Measurements from ENCODE around the gene ADCY9. TPM values are rescaled to one million over a fixed set of nuclear protein-coding genes. Genes with fewer than 3 reads are reported as not detected.
A peak's percentile ranks its signal among the peaks of the same experiment; 100 is the strongest.
"Not testable (repeated sequence)": the region's sequence is repeated elsewhere in the genome, so short reads cannot be mapped to it uniquely, and the experiment has no call there.

The ADCY9 gene
- total RNA-seq, 1 experiment from 2014 or later: 7.1 TPM

DNA sequence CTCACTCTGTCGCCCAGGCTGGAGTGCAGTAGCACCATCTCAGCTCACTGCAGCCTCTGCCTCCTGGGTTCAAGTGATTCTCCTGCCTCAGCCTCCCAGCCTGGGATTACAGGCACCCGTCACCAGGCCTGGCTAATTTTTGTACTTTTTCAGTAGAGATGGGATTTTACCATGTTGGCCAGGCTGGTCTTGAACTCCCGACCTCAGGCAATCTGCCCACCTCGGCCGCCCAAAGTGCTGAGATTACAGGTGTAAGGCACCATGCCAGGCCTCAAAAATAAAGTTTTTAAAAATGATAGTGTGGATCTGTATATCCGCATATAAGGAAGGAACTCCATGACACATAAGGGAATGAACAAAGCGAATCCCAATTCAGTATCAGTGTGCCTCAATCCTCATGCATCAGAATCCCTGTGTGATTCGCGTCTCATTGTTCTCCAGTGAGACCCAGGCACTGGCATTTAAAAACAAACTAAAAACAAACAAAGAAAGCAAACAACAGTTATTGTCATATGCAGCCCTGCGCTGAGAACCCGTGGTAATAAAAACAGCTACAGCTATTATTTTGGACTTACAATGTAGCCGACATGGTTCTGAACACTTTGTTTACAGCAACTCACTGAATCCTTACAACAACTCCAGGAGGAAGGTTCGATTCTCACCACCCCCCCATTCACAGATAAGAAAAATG is 181.6 kb downstream of the ADCY9 start:
- Mint-ChIP-seq H3K27ac (ENCODE audit: unreplicated experiment) (no peak overlapping the region), H3K9me3 (ENCODE audit: low read depth, unreplicated experiment) (no peaks in the 10 kb centered on the region), H3K27me3 (ENCODE audit: unreplicated experiment) (peaks cover 30% of the 10 kb centered on the region), H3K4me1 (ENCODE audit: low read depth, unreplicated experiment) (no peaks in the 10 kb centered on the region), H3K36me3 (ENCODE audit: insufficient read depth, unreplicated experiment) (no peaks in the 10 kb centered on the region), H3K4me3 (ENCODE audit: low read depth, unreplicated experiment) (no peak overlapping the region)
- intact Hi-C loops (cut with micrococcal nuclease; ENCODE audit: unreplicated experiment): no loop called here
- no TSS peak for BruUV-seq (replicated peaks)
- DNase-seq: no peak
- CTCF ChIA-PET: interaction anchor here (0.6 to 0.7 kb wide), 2 partner anchors 10 to 13 kb away, joined by 3 to 4 read pairs; no protein-coding TSS in a partner anchor
- TF ChIP-seq, protein P1, sequence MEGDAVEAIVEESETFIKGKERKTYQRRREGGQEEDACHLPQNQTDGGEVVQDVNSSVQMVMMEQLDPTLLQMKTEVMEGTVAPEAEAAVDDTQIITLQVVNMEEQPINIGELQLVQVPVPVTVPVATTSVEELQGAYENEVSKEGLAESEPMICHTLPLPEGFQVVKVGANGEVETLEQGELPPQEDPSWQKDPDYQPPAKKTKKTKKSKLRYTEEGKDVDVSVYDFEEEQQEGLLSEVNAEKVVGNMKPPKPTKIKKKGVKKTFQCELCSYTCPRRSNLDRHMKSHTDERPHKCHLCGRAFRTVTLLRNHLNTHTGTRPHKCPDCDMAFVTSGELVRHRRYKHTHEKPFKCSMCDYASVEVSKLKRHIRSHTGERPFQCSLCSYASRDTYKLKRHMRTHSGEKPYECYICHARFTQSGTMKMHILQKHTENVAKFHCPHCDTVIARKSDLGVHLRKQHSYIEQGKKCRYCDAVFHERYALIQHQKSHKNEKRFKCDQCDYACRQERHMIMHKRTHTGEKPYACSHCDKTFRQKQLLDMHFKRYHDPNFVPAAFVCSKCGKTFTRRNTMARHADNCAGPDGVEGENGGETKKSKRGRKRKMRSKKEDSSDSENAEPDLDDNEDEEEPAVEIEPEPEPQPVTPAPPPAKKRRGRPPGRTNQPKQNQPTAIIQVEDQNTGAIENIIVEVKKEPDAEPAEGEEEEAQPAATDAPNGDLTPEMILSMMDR (IDR thresholded peaks at IDR 0.05; ENCODE audit: unreplicated experiment): no peak

DNA sequence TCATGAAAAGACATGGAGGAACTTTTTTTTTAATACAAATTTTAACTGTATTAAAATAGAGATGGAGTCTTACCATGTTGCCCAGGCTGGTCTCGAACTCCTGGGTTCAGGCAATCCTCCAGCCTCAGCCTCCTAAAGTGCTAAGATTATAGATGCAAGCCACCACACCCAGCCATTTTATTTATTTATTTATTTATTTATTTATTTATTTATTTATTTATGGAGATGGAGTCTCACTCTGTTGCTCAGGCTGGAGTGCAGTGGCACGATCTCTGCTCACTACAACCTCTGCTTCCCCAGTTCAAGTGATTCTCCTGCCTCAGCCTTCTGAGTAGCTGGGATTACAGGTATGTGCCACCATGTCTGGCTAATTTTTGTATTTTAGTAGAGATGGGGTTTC is 189.1 kb downstream of the ADCY9 start:
- BruUV-seq (replicated peaks); DNase-seq; H3K36me3 Mint-ChIP-seq (ENCODE audit: insufficient read depth, unreplicated experiment); intact Hi-C loops (cut with micrococcal nuclease; ENCODE audit: unreplicated experiment); H3K4me3 Mint-ChIP-seq (ENCODE audit: low read depth, unreplicated experiment); H3K9me3 Mint-ChIP-seq (ENCODE audit: low read depth, unreplicated experiment); H3K4me1 Mint-ChIP-seq (ENCODE audit: low read depth, unreplicated experiment); H3K27ac Mint-ChIP-seq (ENCODE audit: unreplicated experiment); CTCF ChIA-PET: not testable (repeated sequence)
- H3K27me3 Mint-ChIP-seq (ENCODE audit: unreplicated experiment): peaks cover 30% of the 10 kb centered on the region

DNA sequence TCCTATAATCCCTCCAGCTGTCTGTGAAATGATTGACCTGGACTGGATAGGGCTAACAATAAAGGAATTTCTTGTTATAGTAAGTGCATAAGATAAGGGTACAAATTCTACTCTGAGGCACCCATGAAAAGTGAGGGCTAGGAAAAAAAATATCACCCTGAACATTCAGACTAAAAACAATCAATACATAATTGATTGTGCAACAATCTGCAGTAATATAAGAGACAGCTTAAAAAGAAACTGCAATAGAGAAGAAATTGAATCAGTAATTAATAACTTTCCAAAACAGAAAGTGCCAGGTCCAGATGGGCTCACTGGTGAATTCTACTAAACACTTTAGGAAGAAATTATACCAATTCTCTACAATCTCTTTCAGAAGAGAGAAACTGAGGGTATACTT is 191.5 kb downstream of the ADCY9 start:
- BruUV-seq (replicated peaks): no TSS peak
- Mint-ChIP-seq H3K36me3 (ENCODE audit: insufficient read depth, unreplicated experiment) (no peaks in the 10 kb centered on the region), H3K4me3 (ENCODE audit: low read depth, unreplicated experiment) (no peak overlapping the region), H3K4me1 (ENCODE audit: low read depth, unreplicated experiment) (peaks cover 10% of the 10 kb centered on the region), H3K27me3 (ENCODE audit: unreplicated experiment) (peaks cover 41% of the 10 kb centered on the region), H3K27ac (ENCODE audit: unreplicated experiment) (no peak overlapping the region), H3K9me3 (ENCODE audit: low read depth, unreplicated experiment) (no peaks in the 10 kb centered on the region)
- no peak for DNase-seq
- TF ChIP-seq, protein P1 (IDR thresholded peaks at IDR 0.05; ENCODE audit: unreplicated experiment): no peak
- intact Hi-C loops (cut with micrococcal nuclease; ENCODE audit: unreplicated experiment): no loop called here
- CTCF ChIA-PET: interaction anchor here (0.8 kb wide), 1 partner anchor 12 kb away, joined by 5 read pairs; no protein-coding TSS in a partner anchor

- Mint-ChIP-seq H3K36me3 (ENCODE audit: insufficient read depth, unreplicated experiment) (no peaks in the 10 kb centered on the region), H3K4me1 (ENCODE audit: low read depth, unreplicated experiment) (peaks cover 10% of the 10 kb centered on the region), H3K27me3 (ENCODE audit: unreplicated experiment) (peaks cover 52% of the 10 kb centered on the region), H3K9me3 (ENCODE audit: low read depth, unreplicated experiment) (peaks cover 9% of the 10 kb centered on the region), H3K4me3 (ENCODE audit: low read depth, unreplicated experiment) (no peak overlapping the region), H3K27ac (ENCODE audit: unreplicated experiment) (no peak overlapping the region)
- CTCF ChIA-PET: interaction anchor here (0.6 kb wide), 1 partner anchor 12 kb away, joined by 4 read pairs; no protein-coding TSS in a partner anchor
- intact Hi-C loops (cut with micrococcal nuclease; ENCODE audit: unreplicated experiment): no loop called here
- TF ChIP-seq, protein P1 (IDR thresholded peaks at IDR 0.05; ENCODE audit: unreplicated experiment): no peak
- no TSS peak for BruUV-seq (replicated peaks)
- DNase-seq: peak; percentile 53
These were observed 194.0 kb downstream of the ADCY9 start for GRCh38 chr16:3922241-3922640.

- H3K27me3 Mint-ChIP-seq (ENCODE audit: unreplicated experiment): peaks cover 44% of the 10 kb centered on the region
- CTCF ChIA-PET: interaction anchor here (1.0 kb wide), 1 partner anchor 10 kb away, joined by 4 read pairs; no protein-coding TSS in a partner anchor
- intact Hi-C loops (cut with micrococcal nuclease; ENCODE audit: unreplicated experiment): no loop called here
- TF ChIP-seq, protein P1 (IDR thresholded peaks at IDR 0.05; ENCODE audit: unreplicated experiment): no peak
- H3K9me3 Mint-ChIP-seq (ENCODE audit: low read depth, unreplicated experiment): peaks cover 9% of the 10 kb centered on the region
- H3K4me3 Mint-ChIP-seq (ENCODE audit: low read depth, unreplicated experiment): no peak overlapping the region
- BruUV-seq (replicated peaks): no TSS peak
- peaks cover 10% of the 10 kb centered on the region for H3K4me1 Mint-ChIP-seq (ENCODE audit: low read depth, unreplicated experiment)
- no peaks in the 10 kb centered on the region for H3K36me3 Mint-ChIP-seq (ENCODE audit: insufficient read depth, unreplicated experiment)
- DNase-seq: no peak
- no peak overlapping the region for H3K27ac Mint-ChIP-seq (ENCODE audit: unreplicated experiment)
These were observed 196.0 kb downstream of the ADCY9 start for GRCh38 chr16:3920206-3920605.
